ENCODE data around the gene KRTAP10-2.

DNA sequence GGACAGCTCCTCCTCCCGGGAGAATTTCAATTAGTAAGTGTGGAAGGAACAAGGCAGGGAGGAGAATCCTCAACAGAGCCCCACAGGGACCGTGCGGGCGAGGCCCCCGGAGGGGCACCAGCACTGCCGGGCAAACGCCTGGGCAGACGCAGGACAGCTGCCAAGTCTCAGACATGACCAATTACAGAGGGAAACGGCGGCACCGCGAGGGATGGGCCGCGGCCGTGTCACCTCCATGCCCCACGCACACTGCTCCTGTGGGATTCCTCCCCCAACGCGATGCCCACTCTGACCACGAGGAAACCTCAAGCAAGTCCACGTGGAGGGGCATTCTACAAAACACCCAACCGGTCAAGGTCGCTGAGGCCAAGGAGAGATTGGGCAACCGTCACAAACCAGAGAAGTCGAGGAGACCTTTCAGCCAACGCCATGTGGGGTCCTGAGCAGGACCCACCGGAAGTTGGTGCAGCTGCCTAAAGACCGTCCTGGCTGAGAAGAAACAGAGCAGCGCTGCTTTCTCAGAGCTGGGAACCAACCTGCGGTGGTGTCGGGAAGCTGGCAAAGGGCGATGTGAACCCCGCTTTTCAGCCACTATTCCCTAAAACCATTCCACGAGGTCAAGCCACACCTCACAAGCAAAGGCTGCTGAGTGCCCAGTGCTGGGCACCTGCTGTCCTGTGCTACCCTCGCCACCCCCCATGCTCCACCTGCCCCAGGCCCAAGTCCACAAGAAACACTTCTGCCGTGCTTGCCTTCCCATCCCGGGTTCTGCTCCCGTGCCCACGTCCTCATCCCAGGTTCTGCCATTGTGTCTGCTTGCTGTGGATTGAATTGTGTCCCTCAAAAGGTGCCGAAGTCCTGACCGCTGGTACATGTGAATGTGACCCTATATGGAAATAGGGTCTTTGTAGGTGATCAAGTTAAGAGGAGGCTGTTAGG, 20.8 kb upstream of the KRTAP10-2 start:
- TF ChIP-seq, protein P1, sequence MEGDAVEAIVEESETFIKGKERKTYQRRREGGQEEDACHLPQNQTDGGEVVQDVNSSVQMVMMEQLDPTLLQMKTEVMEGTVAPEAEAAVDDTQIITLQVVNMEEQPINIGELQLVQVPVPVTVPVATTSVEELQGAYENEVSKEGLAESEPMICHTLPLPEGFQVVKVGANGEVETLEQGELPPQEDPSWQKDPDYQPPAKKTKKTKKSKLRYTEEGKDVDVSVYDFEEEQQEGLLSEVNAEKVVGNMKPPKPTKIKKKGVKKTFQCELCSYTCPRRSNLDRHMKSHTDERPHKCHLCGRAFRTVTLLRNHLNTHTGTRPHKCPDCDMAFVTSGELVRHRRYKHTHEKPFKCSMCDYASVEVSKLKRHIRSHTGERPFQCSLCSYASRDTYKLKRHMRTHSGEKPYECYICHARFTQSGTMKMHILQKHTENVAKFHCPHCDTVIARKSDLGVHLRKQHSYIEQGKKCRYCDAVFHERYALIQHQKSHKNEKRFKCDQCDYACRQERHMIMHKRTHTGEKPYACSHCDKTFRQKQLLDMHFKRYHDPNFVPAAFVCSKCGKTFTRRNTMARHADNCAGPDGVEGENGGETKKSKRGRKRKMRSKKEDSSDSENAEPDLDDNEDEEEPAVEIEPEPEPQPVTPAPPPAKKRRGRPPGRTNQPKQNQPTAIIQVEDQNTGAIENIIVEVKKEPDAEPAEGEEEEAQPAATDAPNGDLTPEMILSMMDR (IDR thresholded peaks at IDR 0.05), result no peak
- TF ChIP-seq POLR2A (IDR thresholded peaks at IDR 0.05), result no peak

Measured in breast epithelium (tissue), 3 donors.